ENCODE measurements around the gene MLEC. TPM values are rescaled to one million over a fixed set of nuclear protein-coding genes. Genes with fewer than 3 reads are reported as not detected.

The MLEC gene, protein sequence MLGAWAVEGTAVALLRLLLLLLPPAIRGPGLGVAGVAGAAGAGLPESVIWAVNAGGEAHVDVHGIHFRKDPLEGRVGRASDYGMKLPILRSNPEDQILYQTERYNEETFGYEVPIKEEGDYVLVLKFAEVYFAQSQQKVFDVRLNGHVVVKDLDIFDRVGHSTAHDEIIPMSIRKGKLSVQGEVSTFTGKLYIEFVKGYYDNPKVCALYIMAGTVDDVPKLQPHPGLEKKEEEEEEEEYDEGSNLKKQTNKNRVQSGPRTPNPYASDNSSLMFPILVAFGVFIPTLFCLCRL
- 66.6 and 67.6 TPM in 2 replicates for total RNA-seq

DNA sequence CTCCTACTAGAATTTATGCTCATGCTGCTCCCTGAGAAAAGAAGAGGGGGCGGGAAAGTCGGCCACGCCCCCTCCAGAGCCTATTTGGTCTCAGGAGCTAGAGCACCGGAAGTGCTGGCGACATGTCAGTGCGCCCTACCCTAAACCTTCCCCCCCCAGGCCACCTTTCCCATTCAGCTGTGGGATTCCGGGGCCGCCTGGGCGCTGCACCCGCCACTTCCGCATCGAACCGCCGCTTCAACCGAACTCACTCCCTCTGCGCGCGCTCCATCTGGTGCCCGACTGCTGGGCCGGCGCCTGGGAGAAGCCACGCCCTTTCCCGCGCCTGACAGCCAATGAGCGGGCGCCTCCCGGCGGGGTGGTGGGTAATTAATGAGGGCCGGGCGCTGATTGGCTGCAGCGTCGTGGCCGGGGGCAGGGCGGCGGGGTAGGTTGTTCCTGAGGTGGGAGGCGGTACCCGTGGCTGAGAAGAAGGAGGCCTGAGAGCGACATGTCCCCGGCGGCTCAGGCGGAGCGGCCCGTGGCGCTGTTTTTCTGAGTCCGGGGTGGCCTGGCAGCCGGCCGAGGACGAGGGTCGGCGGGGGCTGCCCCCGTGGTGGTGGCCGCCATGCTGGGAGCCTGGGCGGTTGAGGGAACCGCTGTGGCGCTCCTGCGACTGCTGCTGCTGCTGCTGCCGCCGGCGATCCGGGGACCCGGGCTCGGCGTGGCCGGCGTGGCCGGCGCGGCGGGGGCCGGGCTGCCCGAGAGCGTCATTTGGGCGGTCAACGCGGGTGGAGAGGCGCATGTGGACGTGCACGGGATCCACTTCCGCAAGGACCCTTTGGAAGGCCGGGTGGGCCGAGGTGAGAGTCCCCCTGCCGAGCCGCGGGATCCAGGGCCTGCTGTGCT lies at the start of gene MLEC:
TSS of gene MLEC (plus strand) at position 460 of the 888 bp plus-strand sequence. CDS start at position 608, 148 bp downstream.

DNA sequence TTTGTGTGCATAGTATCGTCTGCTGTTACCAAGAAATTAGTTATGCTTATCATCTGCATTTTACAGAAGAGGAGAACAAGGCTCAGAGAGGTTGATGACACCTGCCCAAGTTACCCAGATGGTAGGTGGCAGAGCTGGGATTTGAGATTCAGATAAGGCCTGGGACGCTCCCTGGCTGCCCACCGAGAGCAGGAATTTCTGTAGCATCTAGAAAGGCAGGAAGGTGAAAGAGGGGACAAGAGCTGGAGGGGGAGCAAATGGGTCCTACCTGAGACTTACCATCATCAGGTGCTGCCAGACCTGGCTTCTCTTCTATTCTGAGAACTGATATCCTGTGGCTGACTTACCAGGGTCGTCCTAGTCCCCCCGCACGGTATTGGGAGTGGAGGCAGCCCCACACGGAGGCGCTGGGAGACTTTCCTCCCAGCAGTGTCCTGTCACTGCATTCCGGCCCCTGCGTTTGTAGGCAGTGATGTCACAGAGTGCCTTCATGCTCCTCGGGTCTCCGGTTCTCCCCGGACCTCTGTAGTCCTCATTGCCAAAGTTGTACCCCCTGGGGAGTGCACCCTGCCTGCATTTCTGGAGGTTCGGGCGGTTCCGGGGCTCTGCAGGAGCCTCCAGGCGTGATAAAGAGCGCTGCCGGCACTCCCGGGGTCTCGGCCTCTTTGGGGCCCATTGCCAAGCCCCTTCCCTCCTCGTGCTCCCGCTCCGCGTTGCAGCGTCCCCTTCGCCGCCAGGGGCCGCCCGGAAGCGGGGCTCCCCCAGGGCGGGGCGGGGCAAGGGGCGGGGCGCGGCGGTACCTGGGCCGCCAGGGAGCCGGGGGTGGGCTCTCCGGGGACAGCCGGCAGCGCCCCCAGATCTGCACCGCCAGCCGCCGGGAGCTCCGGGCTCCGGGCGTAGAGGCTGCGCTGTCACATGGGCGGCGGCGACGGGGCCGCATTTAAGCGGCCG lies 46.9 kb upstream of the MLEC start, which contains the start of gene CABP1:
TSS of gene CABP1 (plus strand) at position 856 of the 951 bp plus-strand sequence. CDS start at position 916, 60 bp downstream.

GRCh38 chr12:120710031-120710804 lies 23.3 kb downstream of the MLEC start, which contains the start of gene UNC119B:
TSS of gene UNC119B (plus strand) at chr12:120710458. CDS start at chr12:120710475, 17 bp downstream.

GRCh38 chr12:120725659-120726509 lies 38.9 kb downstream of the MLEC start, which contains the start of gene ACADS:
TSS of gene ACADS (plus strand) at chr12:120725826. CDS start at chr12:120725886, 60 bp downstream.

Other genes starting within 250 kb of the MLEC start
- gene COX6A1, start 249.0 kb upstream of the MLEC start, total RNA-seq, result 742 and 768 TPM in 2 replicates
- 28.4 and 45.9 TPM in 2 replicates for gene TRIAP1, start 240.8 kb upstream of the MLEC start, total RNA-seq
- 13.2 and 15.9 TPM in 2 replicates for gene GATC, start 240.7 kb upstream of the MLEC start, total RNA-seq
- gene SRSF9, start 217.4 kb upstream of the MLEC start, total RNA-seq, result 98.9 and 124 TPM in 2 replicates
- gene DYNLL1, start 191.0 kb upstream of the MLEC start, total RNA-seq, result 274 and 414 TPM in 2 replicates
- gene COQ5, start 158.0 kb upstream of the MLEC start, total RNA-seq, result 28.4 and 31.8 TPM in 2 replicates
- gene RNF10, start 152.8 kb upstream of the MLEC start, total RNA-seq, result 79.1 and 79.4 TPM in 2 replicates
- gene POP5, start 105.7 kb upstream of the MLEC start, total RNA-seq, result 44.7 and 68.0 TPM in 2 replicates
- gene CABP1, start 46.5 kb upstream of the MLEC start, total RNA-seq, result 0.30 TPM in 1 of 2 replicates, not detected in the other
- 15.9 and 24.4 TPM in 2 replicates for gene UNC119B, start 23.3 kb downstream of the MLEC start, total RNA-seq
- gene ACADS, start 38.7 kb downstream of the MLEC start, total RNA-seq, result 8.5 and 19.1 TPM in 2 replicates
- gene SPPL3, start 217.2 kb downstream of the MLEC start, total RNA-seq, result 8.5 and 15.5 TPM in 2 replicates